Pons (tissue), 1 donor: ENCODE data around the gene SLC22A6.
A peak's percentile ranks its signal among the peaks of the same experiment; 100 is the strongest.

Experiments used
- DNase-seq: peaks from one replicate; pipeline ENCODE4 v3.0.0-alpha.2; 2016; ENCODE audit warnings: low spot score

The SLC22A6 gene

GRCh38 chr11:62984451-62984991 lies at the start of gene SLC22A6:
SLC22A6 (minus strand) TSS chr11:62984967; CDS start chr11:62984690, 277 bp downstream.
- peak; percentile 21 for DNase-seq

GRCh38 chr11:63032457-63032856 lies 47.7 kb upstream of the SLC22A6 start:
- no peak for DNase-seq

- peak; percentile 85 for DNase-seq
These were observed 39.3 kb upstream of the SLC22A6 start for GRCh38 chr11:63023841-63024648.

- DNase-seq = no peak
These were observed 38.6 kb upstream of the SLC22A6 start for GRCh38 chr11:63023222-63023814.

GRCh38 chr11:63022441-63022840 lies 37.7 kb upstream of the SLC22A6 start:
- no peak for DNase-seq

GRCh38 chr11:63020671-63021291 lies 36.0 kb upstream of the SLC22A6 start:
- DNase-seq = no peak

- DNase-seq = no peak
These were observed 34.7 kb upstream of the SLC22A6 start for GRCh38 chr11:63019506-63019905.

GRCh38 chr11:63017306-63017974 lies 32.7 kb upstream of the SLC22A6 start:
- no peak for DNase-seq

- DNase-seq = no peak
These were observed 30.9 kb upstream of the SLC22A6 start, which contains the start of gene SLC22A8 for GRCh38 chr11:63015521-63016215. SLC22A8 (minus strand) TSS chr11:63015841; CDS start chr11:63014958, 883 bp downstream.

GRCh38 chr11:63014408-63015055 lies 29.8 kb upstream of the SLC22A6 start:
- DNase-seq = no peak

- DNase-seq = no peak
These were observed 28.1 kb upstream of the SLC22A6 start for GRCh38 chr11:63012839-63013238.

GRCh38 chr11:63012430-63012829 lies 27.7 kb upstream of the SLC22A6 start:
- peak; percentile 78 for DNase-seq

GRCh38 chr11:63010934-63011439 lies 26.2 kb upstream of the SLC22A6 start:
- DNase-seq = no peak

- no peak for DNase-seq
These were observed 23.2 kb upstream of the SLC22A6 start for GRCh38 chr11:63007920-63008319.

GRCh38 chr11:63001456-63001855 lies 16.7 kb upstream of the SLC22A6 start:
- no peak for DNase-seq

- no peak for DNase-seq
These were observed 14.9 kb upstream of the SLC22A6 start for GRCh38 chr11:62999649-63000048.

- no peak for DNase-seq
These were observed 14.4 kb upstream of the SLC22A6 start for GRCh38 chr11:62999156-62999555.

- no peak for DNase-seq
These were observed 11.5 kb upstream of the SLC22A6 start for GRCh38 chr11:62996271-62996670.

- DNase-seq = no peak
These were observed 10.0 kb upstream of the SLC22A6 start for GRCh38 chr11:62994775-62995174.

- DNase-seq = no peak
These were observed 3.5 kb upstream of the SLC22A6 start for GRCh38 chr11:62988276-62988675.
